Raji (cell line): Measurements from ENCODE around the gene PLXNA4.

Experiments used
- POLR2A ChIP-seq: IDR thresholded peaks from 2 replicates; pipeline ENCODE4 v1.6.1; 2011; ENCODE audit warnings: low read depth, low read length, control low read depth; ENCODE audit not compliant: insufficient read depth

Gene PLXNA4

GRCh38 chr7:132511387-132511786 is 64.9 kb downstream of the PLXNA4 start:
- no peak for TF ChIP-seq POLR2A

DNA sequence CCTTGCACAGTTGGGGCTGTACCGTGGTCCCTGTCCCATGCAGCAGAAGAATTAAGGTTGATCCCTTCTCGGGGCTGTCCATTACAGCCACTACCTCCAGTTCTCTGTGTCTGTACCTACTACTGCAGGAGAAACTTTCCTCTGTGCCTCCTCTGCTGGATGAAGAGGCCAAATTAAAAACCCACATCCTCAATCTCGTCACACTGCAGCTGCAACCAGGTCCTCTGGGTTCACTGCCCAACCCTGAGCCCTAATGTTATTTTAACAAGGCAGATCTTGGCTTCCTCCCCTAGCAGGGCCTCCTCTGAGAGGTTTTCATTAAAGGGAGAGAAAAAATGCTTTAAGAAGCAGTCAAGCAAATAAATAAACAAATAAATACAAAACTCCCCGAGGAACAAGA is 66.6 kb downstream of the PLXNA4 start:
- no peak for TF ChIP-seq POLR2A

GRCh38 chr7:132508724-132509353 is 67.4 kb downstream of the PLXNA4 start:
- no peak for TF ChIP-seq POLR2A

DNA sequence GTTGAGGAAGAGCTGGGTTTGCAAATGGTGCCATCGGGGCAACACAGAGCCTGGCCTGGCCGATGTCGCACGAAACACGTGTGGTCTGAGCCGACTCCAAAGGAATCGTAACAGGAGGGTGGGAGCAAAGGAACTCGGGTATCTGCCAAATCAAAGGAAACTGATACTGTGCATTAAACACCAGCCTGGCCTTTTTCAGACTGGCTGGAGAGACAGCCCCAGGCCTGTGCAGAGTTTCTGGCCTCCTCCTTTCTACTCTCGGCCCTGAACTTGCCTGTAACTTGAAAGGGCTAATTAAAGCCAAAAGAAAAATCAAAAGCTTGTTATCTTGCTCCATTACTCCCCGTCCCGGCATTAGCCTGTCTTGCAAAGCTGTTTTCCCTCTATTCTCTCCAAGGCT is 71.4 kb downstream of the PLXNA4 start:
- no peak for TF ChIP-seq POLR2A

GRCh38 chr7:132504071-132504470 is 72.2 kb downstream of the PLXNA4 start:
- no peak for TF ChIP-seq POLR2A

DNA sequence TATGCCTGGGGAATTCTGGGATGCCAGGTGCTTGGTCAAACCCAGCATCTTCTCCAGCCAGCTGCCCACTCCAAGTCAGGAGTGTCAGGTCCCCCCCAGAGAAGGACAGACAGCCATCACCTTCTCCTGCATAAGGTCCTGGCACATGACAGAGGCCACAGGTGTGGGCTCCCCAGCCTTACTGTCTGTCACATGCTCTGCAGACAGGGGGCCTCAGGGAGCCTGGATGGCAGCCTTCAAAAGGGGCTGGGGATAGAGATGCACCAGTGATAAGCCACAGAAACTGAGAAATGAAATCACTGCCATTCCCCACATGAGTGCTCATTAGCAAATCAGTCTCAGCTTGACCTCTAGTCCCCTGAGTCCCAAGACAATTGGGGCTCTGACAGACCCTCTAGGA is 72.9 kb downstream of the PLXNA4 start:
- no peak for TF ChIP-seq POLR2A

DNA sequence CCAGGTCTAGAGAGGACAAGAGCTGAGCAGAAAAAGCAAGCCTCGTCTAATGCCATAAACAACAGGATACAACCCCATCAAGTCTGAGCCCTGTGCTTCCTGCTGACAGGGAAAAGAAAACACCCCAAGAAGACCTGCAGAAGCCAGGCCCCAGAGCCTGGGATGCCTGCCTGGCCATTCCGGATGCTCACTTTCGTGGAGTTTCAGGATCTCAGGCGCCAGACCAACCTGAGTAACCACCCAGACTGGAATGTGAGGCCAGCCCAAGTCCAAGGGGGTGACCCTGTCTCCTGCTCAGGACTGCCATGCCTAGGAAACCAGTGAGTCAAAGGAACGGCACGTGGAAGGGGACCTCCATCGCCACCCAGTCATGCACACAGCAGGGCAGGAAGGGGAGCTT is 74.3 kb downstream of the PLXNA4 start:
- no peak for TF ChIP-seq POLR2A

DNA sequence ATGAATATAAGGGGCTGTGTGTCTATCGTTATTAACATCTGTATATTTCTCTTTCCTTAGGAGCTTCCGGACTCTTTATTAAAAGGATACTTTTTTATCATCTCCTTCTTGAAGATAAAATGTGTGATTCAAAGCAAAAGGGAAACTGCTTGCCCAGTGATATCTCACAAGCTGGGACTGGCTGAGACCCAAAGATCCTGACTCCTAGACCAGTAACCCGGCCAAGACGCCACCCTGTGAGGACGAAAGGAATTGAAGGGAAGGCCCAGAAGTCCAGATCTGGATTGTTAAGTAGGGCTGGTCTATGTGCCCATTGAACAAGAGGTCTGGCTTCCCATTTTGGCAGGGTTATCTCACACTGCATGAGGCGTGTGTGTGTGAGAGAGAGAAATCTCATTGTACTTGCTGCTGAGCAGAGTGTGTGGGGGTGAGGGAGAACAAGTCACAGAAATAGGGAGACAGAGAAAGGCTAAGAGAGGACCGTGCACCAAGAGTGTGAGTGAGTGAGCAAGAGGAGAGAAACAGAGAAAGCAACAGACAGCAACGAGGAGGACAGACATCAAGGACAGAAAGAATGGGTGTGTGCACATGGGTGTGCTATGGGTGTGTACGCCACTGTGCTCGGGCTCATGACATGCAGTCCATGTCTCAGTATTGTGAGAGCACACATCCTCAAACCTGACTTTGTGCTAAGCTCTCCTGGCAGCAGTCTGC is 75.4 kb downstream of the PLXNA4 start:
- no peak for TF ChIP-seq POLR2A

DNA sequence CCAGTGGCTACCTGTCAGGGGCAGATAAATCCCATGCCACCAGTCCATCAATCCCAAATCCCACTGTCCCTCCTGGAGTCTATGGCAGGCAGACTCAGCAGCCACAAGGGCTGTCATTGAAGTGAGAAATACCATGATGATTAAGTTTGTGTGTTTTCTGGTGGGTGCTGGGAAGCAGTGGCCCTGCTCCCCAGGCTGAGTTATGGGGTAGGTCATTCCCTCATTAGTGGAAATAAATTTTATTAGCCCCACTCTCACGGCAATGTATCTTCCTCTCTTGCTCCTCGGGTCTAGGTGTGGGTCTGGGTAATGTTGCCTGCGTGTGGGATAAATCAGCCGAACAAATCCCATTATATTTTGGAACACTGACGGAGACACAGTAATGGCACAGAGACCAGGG is 76.8 kb downstream of the PLXNA4 start:
- TF ChIP-seq POLR2A = no peak

- no peak for TF ChIP-seq POLR2A
These were observed 77.2 kb downstream of the PLXNA4 start for GRCh38 chr7:132499065-132499464.

- no peak for TF ChIP-seq POLR2A
These were observed 78.0 kb downstream of the PLXNA4 start for GRCh38 chr7:132498319-132498718.

- no peak for TF ChIP-seq POLR2A
These were observed 79.2 kb downstream of the PLXNA4 start for GRCh38 chr7:132497098-132497497.

DNA sequence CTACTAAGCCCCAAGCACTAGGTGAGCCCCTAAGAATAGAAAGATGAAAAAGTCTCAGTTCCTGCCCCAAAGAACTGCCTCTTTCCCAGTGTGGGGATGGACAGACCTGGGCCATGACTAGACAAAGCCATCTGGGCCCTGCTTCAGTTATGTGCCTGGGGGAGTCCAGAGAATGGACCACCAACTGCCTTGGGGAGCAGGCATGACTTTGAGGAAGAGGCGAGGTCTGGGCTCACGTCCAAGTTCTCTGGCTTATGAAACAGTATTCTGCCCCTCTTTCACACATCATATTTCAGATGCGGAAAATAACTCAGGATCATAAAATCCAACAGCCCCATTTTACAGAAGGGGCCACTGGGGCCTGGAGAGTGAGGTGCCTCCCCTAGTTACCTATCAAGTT is 80.3 kb downstream of the PLXNA4 start:
- no peak for TF ChIP-seq POLR2A

DNA sequence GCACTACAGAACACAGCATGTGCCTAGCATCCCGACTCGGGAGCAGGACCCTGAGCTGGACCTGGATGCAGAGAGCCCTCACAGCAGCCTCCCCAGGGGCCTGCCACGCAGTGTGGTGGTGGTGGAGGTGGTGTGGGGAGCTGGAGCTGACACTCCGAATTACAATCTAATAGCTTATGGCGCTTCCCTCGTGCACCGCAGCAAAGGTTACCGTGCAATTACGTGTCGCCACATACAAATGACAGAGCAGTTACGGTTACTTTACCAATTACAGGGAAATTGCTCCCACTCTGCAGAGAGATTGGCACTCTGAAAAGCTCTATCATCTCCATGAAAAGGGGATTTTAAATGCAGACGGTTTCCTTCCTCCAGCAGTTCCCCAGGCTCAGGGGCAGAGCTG is 81.8 kb downstream of the PLXNA4 start:
- no peak for TF ChIP-seq POLR2A

- TF ChIP-seq POLR2A = no peak
These were observed 83.3 kb downstream of the PLXNA4 start for GRCh38 chr7:132492823-132493445.

DNA sequence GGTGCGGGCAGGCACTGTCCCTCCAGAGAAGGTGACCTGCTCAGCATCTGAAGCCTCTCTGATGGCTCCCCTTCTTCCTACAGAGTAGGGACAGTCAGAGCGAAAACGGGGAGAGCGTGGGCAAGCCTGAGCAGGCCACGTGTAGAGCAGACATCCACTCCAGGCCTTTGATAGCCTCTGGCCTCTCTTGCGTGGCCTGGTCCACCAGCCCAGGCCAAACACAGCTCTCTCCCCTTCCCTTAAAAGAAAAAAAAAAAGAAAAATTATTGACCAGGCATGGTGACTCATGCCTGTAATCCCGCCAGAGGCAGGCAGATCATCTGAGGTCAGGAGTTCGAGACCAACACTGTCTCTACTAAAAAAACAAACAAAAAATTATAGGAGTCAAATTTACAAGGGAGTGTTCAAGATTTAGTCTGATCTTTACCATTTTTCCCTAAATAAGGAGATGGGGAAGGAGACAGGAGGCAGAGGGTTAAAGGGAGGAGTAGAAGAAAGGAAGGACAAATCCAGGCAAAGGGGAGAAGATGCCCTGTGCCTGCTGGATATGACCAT is 84.8 kb downstream of the PLXNA4 start:
- TF ChIP-seq POLR2A = no peak
